Hypothalamus (tissue), 51 donors: ENCODE data around the gene SRCAP.

Source experiments
- DNase-seq, 51 donors: peaks; one replicate each; lab custom pipeline; 2025; lab: John Stamatoyannopoulos, UW

Gene SRCAP

DNA sequence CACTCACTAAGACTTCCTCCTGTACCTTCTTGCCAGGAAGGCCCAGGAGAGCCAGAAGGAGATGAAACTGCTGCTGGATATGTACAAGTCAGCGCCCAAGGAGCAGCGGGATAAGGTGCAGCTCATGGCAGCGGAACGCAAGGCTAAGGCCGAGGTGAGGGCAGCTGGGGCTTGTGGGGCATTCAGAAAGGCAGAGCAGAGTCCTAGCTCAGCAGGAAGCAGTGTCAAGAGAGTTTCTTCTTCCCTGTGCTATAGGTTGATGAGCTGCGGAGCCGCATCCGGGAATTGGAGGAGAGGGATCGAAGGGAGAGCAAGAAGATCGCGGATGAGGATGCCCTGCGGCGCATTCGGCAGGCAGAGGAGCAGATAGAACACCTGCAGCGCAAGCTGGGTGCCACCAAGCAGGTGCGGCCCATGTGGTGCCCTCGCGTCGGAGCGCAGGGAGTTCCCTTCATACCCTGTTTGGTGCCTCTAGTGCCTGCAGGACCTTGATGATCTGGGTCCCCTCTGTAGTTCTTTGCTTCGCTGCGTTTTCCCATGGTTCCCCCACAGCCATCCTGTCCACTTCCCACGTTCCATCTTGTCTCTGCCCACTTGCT is 69.7 kb downstream of the SRCAP start:
- no peak for DNase-seq

DNA sequence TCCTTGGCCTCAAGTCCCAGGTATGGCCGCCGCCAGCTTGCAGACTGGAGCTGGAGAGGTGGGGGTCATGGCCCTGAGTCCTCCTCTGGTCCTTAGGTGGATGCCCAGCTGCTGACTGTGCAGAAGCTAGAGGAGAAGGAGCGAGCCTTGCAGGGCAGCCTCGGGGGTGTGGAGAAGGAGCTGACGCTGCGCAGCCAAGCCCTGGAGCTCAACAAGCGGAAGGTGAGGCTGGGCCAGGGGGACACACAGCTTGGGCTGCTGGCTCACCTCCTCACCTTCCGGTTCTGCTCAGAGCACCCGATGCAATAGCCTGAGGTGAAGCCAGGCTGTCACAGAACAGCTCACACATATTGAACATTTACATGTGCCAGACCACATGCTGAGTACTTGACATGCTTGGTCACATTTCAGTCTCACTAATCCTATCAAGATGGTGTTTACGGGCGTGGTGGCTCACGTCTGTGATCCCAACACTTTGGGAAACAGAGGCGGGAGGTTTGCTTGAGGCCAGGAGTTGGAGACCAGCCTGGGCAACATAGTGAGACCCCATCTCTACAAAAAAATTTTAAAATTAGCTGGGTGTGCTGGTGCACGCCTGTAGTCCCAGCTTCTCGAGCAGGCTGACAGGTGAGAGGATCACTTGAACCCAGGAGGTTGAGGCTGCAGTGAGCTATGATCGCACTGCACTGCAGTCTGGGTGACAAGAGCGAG is 70.6 kb downstream of the SRCAP start:
- DNase-seq = no peak

GRCh38 chr16:30771726-30772125 is 72.8 kb downstream of the SRCAP start:
- DNase-seq = no peak

- no peak for DNase-seq
Measured at GRCh38 chr16:30773826-30774225, 74.9 kb downstream of the SRCAP start.

GRCh38 chr16:30774367-30775130 is 75.6 kb downstream of the SRCAP start:
- peak in 2 of 51 donors; percentile 38 to 54 for DNase-seq

DNA sequence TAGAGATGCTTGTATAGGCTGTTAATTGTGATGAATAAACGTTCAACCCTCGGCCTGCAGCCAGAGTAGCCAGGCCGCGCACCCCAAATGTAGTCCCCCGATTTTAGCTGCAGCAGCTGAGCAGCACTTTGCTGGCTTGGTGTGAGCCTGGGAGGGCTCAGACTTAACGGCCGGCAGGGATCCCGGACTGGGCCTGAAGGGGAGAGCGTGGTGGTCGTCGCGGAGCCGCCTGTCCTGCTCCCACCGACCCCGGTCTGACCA is 76.1 kb downstream of the SRCAP start:
- DNase-seq = no peak

GRCh38 chr16:30775392-30776188 is 76.6 kb downstream of the SRCAP start:
- DNase-seq = peak; percentile 25 to 89 (median 73)

- no peak for DNase-seq
Measured at GRCh38 chr16:30777591-30778297, 78.8 kb downstream of the SRCAP start.

DNA sequence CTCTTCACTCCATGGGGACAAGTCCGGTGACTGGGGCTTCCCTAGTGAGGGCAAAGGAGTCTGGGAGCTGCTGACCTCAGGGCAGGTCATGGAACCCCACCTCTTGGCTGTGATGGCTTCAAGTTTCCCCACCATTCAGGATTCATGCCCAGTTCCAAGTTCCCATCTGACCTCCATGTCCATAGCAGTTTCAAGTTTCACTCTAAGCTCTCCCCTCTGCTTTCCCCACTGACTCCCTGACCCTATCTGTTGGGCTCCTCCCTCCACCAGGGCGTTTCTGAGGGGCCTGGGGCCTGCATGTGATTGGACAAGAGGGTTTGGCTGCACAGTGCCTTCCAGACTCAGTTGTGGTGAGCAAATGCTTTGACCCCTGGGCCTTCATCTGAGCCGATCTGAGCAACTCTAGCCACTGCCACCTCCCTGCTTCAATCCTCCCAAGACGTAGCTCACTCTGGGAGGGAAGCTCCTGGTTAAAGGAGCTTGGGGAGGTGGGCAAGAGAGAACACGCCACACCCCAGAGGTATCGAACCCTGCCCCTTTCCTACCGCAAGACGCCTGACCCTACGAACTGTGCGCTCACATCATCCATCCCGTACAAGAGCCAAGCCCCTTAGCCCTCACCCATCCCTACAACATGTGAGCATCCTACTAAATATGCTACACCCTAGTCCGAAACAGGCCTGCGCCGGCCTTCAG is 79.7 kb downstream of the SRCAP start:
- DNase-seq = no peak

DNA sequence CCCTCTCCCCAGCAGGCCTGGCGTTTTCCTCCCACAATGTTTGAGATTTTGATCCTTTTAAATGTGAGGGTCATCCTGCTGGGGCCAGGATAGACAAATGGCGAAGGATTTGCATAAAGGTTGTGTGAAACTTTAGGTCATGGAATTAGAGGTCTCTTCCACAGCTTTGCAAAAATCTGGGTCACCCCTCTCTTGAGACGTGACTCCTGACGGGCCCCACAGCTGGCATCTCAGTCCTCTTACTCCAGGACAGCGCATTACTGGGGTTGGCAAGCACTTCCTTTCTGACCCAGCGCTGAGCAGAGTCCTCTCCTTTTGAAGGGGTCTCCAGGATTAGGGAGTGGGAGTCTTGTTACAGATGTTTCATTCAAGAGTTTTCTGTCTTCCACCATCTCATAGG is 80.6 kb downstream of the SRCAP start:
- no peak for DNase-seq

- peak in 1 of 51 donors; percentile 20 for DNase-seq
Measured at GRCh38 chr16:30780021-30780420, 81.0 kb downstream of the SRCAP start.

DNA sequence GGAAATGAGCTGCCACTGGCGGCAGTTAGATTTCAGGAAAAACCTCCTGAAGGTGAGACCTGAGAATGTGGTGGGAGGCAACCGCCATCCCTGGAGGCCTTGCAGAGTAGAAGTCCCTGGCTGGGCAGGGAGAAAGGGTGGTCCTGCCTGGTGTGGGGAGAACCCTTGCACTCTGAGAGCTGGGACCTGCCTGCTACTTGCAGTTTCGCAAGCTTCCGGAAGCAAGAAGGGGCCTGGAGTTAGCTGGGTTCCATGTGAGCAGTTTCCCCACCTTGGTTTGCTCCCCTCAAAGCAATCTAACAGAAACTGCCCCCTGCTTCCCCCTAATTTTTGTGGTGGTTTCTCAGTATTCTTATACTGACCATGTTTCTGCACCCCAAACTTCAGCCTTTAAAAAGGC is 81.6 kb downstream of the SRCAP start:
- no peak for DNase-seq

GRCh38 chr16:30782486-30783279 is 83.7 kb downstream of the SRCAP start:
- no peak for DNase-seq

- DNase-seq = no peak
Measured at GRCh38 chr16:30783280-30784109, 84.5 kb downstream of the SRCAP start.

DNA sequence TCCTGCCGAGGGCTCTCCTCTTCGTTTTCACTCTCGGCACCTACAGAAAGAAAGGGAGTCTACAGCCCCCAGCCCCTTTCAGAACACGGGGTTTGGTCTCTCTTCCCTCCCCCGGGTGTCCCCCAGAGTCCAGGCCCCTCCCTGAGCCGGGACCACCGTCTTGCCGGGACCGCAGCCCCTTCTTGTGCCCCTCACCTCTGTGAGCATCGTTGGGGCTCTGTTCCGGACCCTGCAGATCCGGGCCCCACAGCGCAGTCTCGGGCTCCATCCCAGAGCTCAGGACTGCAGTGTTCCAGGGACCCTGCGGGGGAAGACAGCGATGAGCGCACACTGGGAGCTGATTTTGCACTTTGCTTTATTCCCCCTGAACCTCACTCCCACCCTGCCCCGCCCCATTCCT is 85.2 kb downstream of the SRCAP start:
- DNase-seq = no peak

- no peak for DNase-seq
Measured at GRCh38 chr16:30785126-30786106, 86.4 kb downstream of the SRCAP start.
